Subcutaneous abdominal adipose tissue (tissue), 5 donors: Measurements from ENCODE around the gene GTF2F2.

Experiments used
- H3K27ac ChIP-seq: one replicate; pipeline ENCODE4 v1.7.0; 2013; ENCODE audit warnings: low read depth, mild to moderate bottlenecking, inconsistent platforms, low read length, moderate library complexity
- H3K27me3 ChIP-seq, 5 donors: one replicate each; pipeline ENCODE4 v1.7.0; 2013; ENCODE audit warnings: low read length in 5 of 5, inconsistent platforms in 1 of 5; ENCODE audit not compliant: control insufficient read depth in 5 of 5, insufficient read depth in 4 of 5
- H3K36me3 ChIP-seq, 5 donors: one replicate each; pipeline ENCODE4 v1.7.0; 2013; ENCODE audit warnings: low read length in 5 of 5; ENCODE audit not compliant: control insufficient read depth in 5 of 5, insufficient read depth in 5 of 5
- H3K4me1 ChIP-seq, 5 donors: one replicate each; pipeline ENCODE4 v1.7.0; 2013; ENCODE audit warnings: low read length in 5 of 5, mild to moderate bottlenecking in 3 of 5, moderate library complexity in 1 of 5; ENCODE audit not compliant: control insufficient read depth in 5 of 5, insufficient read depth in 5 of 5
- H3K4me3 ChIP-seq, 5 donors: one replicate each; pipeline ENCODE4 v1.7.0; 2013; ENCODE audit warnings: low read length in 5 of 5, low read depth in 1 of 5
- H3K9ac ChIP-seq, 5 donors: one replicate each; pipeline ENCODE4 v1.7.0; 2013; ENCODE audit warnings: low read length in 5 of 5, mild to moderate bottlenecking in 4 of 5, moderate library complexity in 3 of 5
- H3K9me3 ChIP-seq, 5 donors: one replicate each; pipeline ENCODE4 v1.7.0; 2013; ENCODE audit warnings: low read length in 5 of 5; ENCODE audit not compliant: control insufficient read depth in 5 of 5
- donor health status: healthy.
- donor health status: healthy.
- donor health status: healthy.
- donor health status: healthy.
- donor health status: healthy.

The GTF2F2 gene

GRCh38 chr13:45207319-45207718, 87.0 kb downstream of the GTF2F2 start:
- peak overlapping the region; percentile 34 for H3K27ac ChIP-seq
- H3K36me3 ChIP-seq: peaks cover 0 to 10% (median 7%) of the 10 kb centered on the region in 5 donors
- no peaks in the 10 kb centered on the region for H3K9me3 ChIP-seq
- H3K9ac ChIP-seq: peak overlapping the region in 2 of 5 donors; percentile 21 to 68
- H3K4me3 ChIP-seq: no peak overlapping the region
- peaks cover 0 to 12% (median 8%) of the 10 kb centered on the region in 5 donors for H3K4me1 ChIP-seq
- H3K27me3 ChIP-seq: no peaks in the 10 kb centered on the region

GRCh38 chr13:45208132-45208531, 87.8 kb downstream of the GTF2F2 start:
- Histone ChIP-seq H3K9me3 (no peaks in the 10 kb centered on the region), H3K9ac (no peak overlapping the region), H3K36me3 (peaks cover 0 to 10% (median 7%) of the 10 kb centered on the region in 5 donors), H3K4me1 (peaks cover 0 to 12% (median 8%) of the 10 kb centered on the region in 5 donors), H3K27ac (no peak overlapping the region), H3K27me3 (no peaks in the 10 kb centered on the region), H3K4me3 (no peak overlapping the region)

GRCh38 chr13:45209229-45209628, 88.9 kb downstream of the GTF2F2 start:
- Histone ChIP-seq H3K9me3 (no peaks in the 10 kb centered on the region), H3K27me3 (no peaks in the 10 kb centered on the region), H3K4me3 (no peak overlapping the region), H3K9ac (no peak overlapping the region), H3K4me1 (peaks cover 0 to 12% (median 8%) of the 10 kb centered on the region in 5 donors), H3K27ac (no peak overlapping the region), H3K36me3 (peaks cover 0 to 10% (median 7%) of the 10 kb centered on the region in 5 donors)

GRCh38 chr13:45215392-45216077, 95.2 kb downstream of the GTF2F2 start:
- peaks cover 0 to 9% (median 4%) of the 10 kb centered on the region in 5 donors for H3K4me1 ChIP-seq

GRCh38 chr13:45216193-45216592, 95.9 kb downstream of the GTF2F2 start:
- no peak overlapping the region for H3K4me3 ChIP-seq
- no peaks in the 10 kb centered on the region for H3K36me3 ChIP-seq
- H3K9me3 ChIP-seq: no peaks in the 10 kb centered on the region
- H3K9ac ChIP-seq: no peak overlapping the region
- H3K27ac ChIP-seq: no peak overlapping the region
- H3K27me3 ChIP-seq: no peaks in the 10 kb centered on the region
- H3K4me1 ChIP-seq: peaks cover 0 to 9% (median 4%) of the 10 kb centered on the region in 5 donors

More at GRCh38 chr13:45215392-45216077, 95.2 kb downstream of the GTF2F2 start:
- H3K9me3 ChIP-seq: no peaks in the 10 kb centered on the region
- no peaks in the 10 kb centered on the region for H3K36me3 ChIP-seq
- H3K27me3 ChIP-seq: no peaks in the 10 kb centered on the region
- no peak overlapping the region for H3K4me3 ChIP-seq
- no peak overlapping the region for H3K9ac ChIP-seq
- no peak overlapping the region for H3K27ac ChIP-seq

- Histone ChIP-seq H3K9ac (no peak overlapping the region), H3K9me3 (no peaks in the 10 kb centered on the region), H3K4me1 (peaks cover 0 to 9% (median 4%) of the 10 kb centered on the region in 5 donors), H3K27me3 (no peaks in the 10 kb centered on the region), H3K36me3 (no peaks in the 10 kb centered on the region), H3K4me3 (no peak overlapping the region), H3K27ac (no peak overlapping the region)
Measured at GRCh38 chr13:45218689-45219088, 98.4 kb downstream of the GTF2F2 start.

- Histone ChIP-seq H3K9me3 (no peaks in the 10 kb centered on the region), H3K27me3 (no peaks in the 10 kb centered on the region), H3K36me3 (no peaks in the 10 kb centered on the region), H3K9ac (peak overlapping the region in 1 of 5 donors; percentile 7), H3K4me3 (no peak overlapping the region), H3K27ac (no peak overlapping the region), H3K4me1 (peaks cover 0 to 9% (median 4%) of the 10 kb centered on the region in 5 donors)
Measured at GRCh38 chr13:45219123-45219891, 99.0 kb downstream of the GTF2F2 start.

- H3K36me3 ChIP-seq: no peaks in the 10 kb centered on the region
- H3K4me3 ChIP-seq: peak overlapping the region in 1 of 5 donors; percentile 9
- H3K27me3 ChIP-seq: no peaks in the 10 kb centered on the region
- H3K4me1 ChIP-seq: peaks cover 0 to 9% (median 4%) of the 10 kb centered on the region in 5 donors
- no peaks in the 10 kb centered on the region for H3K9me3 ChIP-seq
- H3K27ac ChIP-seq: no peak overlapping the region
- no peak overlapping the region for H3K9ac ChIP-seq
Measured at GRCh38 chr13:45219938-45220375, 99.6 kb downstream of the GTF2F2 start.

- H3K4me3 ChIP-seq: no peak overlapping the region
- H3K9me3 ChIP-seq: no peaks in the 10 kb centered on the region
- H3K36me3 ChIP-seq: no peaks in the 10 kb centered on the region
- H3K27ac ChIP-seq: no peak overlapping the region
- peaks cover 0 to 9% (median 4%) of the 10 kb centered on the region in 5 donors for H3K4me1 ChIP-seq
- H3K27me3 ChIP-seq: no peaks in the 10 kb centered on the region
- H3K9ac ChIP-seq: no peak overlapping the region
Measured at GRCh38 chr13:45220403-45220802, 100.1 kb downstream of the GTF2F2 start.

- Histone ChIP-seq H3K4me3 (no peak overlapping the region), H3K4me1 (peaks cover 0 to 9% (median 4%) of the 10 kb centered on the region in 5 donors), H3K27me3 (no peaks in the 10 kb centered on the region), H3K9me3 (no peaks in the 10 kb centered on the region), H3K27ac (no peak overlapping the region), H3K9ac (no peak overlapping the region), H3K36me3 (no peaks in the 10 kb centered on the region)
Measured at GRCh38 chr13:45222516-45222915, 102.2 kb downstream of the GTF2F2 start.
